Gastroesophageal sphincter (tissue), 3 donors: ENCODE results near the gene IL13.

Experiments
- CTCF ChIP-seq, 4 experiments: fragments of 200-600 bp in 2 of 4; fragments of 450-650 bp in 2 of 4; sonication (generic) in 1 of 4; IDR thresholded peaks; one replicate each; pipeline ENCODE4 v1.5.1; 2017 to 2019; ENCODE audit warnings: antibody characterized with exemption in 4 of 4, mild to moderate bottlenecking in 2 of 4, moderate library complexity in 2 of 4
- POLR2AphosphoS5 ChIP-seq: sonication (generic); formaldehyde crosslinking; IDR thresholded peaks from one replicate; pipeline ENCODE4 v1.6.1; 2017; ENCODE audit warnings: antibody characterized with exemption

GRCh38 chr5:132621699-132622098, 36.3 kb upstream of the IL13 start:
- no peak for TF ChIP-seq CTCF (IDR thresholded peaks at IDR 0.05)
- TF ChIP-seq POLR2AphosphoS5, result no peak
